PC-3 (cell line): Measurements from ENCODE around the gene MGARP. TPM values are rescaled to one million over a fixed set of nuclear protein-coding genes. Genes with fewer than 3 reads are reported as not detected.

Source experiments
- ATAC-seq: fragments of 200-7000 bp; cut with Tn5 transposase; 2 replicates; pipeline ENCODE4 v1.9.1; 2020; ENCODE audit warnings: mild to moderate bottlenecking, moderate library complexity
- BruUV-seq: library from RNA; stranded (reverse); fragments of 400-500 nt; replicated peaks from 2 replicates; lab custom pipeline; 2021; lab: Mats Ljungman, UMichigan
- CTCF ChIA-PET: fragments of 300-600 bp; sonication (Branson Sonifier 250); formaldehyde crosslinking; loops from one replicate; lab custom pipeline; 2022; ENCODE audit warnings: antibody characterized with exemption; lab: Charles Lee
- POLR2A ChIA-PET: fragments of 300-600 bp; sonication (Branson Sonifier 250); formaldehyde crosslinking; loops from one replicate; lab custom pipeline; 2022; ENCODE audit warnings: antibody characterized with exemption; ENCODE audit not compliant: unreplicated experiment; lab: Charles Lee
- DNase-seq: peaks from one replicate; pipeline ENCODE4 v3.0.0-alpha.2; 2015
- H2AFZ ChIP-seq: fragments of 300-600 bp; sonication (generic); 2 replicates; pipeline ENCODE4 v1.6.0; 2016; ENCODE audit warnings: antibody characterized with exemption, low read length
- H3F3A ChIP-seq: fragments of 300-600 bp; sonication (generic); one replicate; pipeline ENCODE4 v1.6.0; 2017; ENCODE audit warnings: antibody characterized with exemption, low read length, control low read depth, mild to moderate bottlenecking; ENCODE audit not compliant: unreplicated experiment
- H3K27ac ChIP-seq: fragments of 300-600 bp; sonication (generic); 2 replicates; pipeline ENCODE4 v1.5.1; 2016; ENCODE audit warnings: mild to moderate bottlenecking, low read length
- H3K27me3 ChIP-seq: fragments of 300-600 bp; sonication (generic); 2 replicates; pipeline ENCODE4 v1.6.1; 2016; ENCODE audit warnings: low read length, mixed read lengths
- H3K36me3 ChIP-seq: fragments of 300-600 bp; sonication (generic); 2 replicates; pipeline ENCODE4 v1.6.1; 2016; ENCODE audit warnings: low read depth, mixed run types, low read length, mixed read lengths
- H3K4me1 ChIP-seq: fragments of 300-600 bp; sonication (generic); 2 replicates; pipeline ENCODE4 v1.5.1; 2016; ENCODE audit warnings: low read length; ENCODE audit not compliant: insufficient read depth
- H3K4me2 ChIP-seq: fragments of 300-600 bp; sonication (generic); 2 replicates; pipeline ENCODE4 v1.6.0; 2016; ENCODE audit warnings: low read length
- H3K4me3 ChIP-seq: fragments of 300-600 bp; sonication (generic); 2 replicates; pipeline ENCODE4 v1.5.1; 2016; ENCODE audit warnings: mild to moderate bottlenecking, low read length, mixed read lengths
- H3K79me2 ChIP-seq: fragments of 300-600 bp; sonication (generic); 2 replicates; pipeline ENCODE4 v1.6.1; 2017; ENCODE audit warnings: low read length, mixed read lengths
- H3K9ac ChIP-seq: fragments of 300-600 bp; sonication (generic); 2 replicates; pipeline ENCODE4 v1.6.0; 2016; ENCODE audit warnings: mild to moderate bottlenecking, low read length
- H3K9me2 ChIP-seq: fragments of 300-600 bp; sonication (generic); replicated peaks from 2 replicates; pipeline ENCODE4 v1.6.1; 2016; ENCODE audit warnings: mixed run types, low read length, mixed read lengths
- H3K9me3 ChIP-seq: fragments of 300-600 bp; sonication (generic); 2 replicates; pipeline ENCODE4 v1.6.1; 2016; ENCODE audit warnings: low read length, mixed read lengths
- H4K20me1 ChIP-seq: fragments of 300-600 bp; sonication (generic); 2 replicates; pipeline ENCODE4 v1.6.1; 2016; ENCODE audit warnings: low read length, mixed read lengths
- EZH2 ChIP-seq: fragments of 300-600 bp; sonication (generic); IDR thresholded peaks from one replicate; pipeline ENCODE4 v1.6.1; 2017; ENCODE audit warnings: antibody characterized with exemption, mild to moderate bottlenecking, low read length; ENCODE audit not compliant: unreplicated experiment
- EZH2phosphoT487 ChIP-seq: fragments of 300-600 bp; sonication (generic); IDR thresholded peaks from 2 replicates; pipeline ENCODE4 v1.6.1; 2018; ENCODE audit warnings: mild to moderate bottlenecking, antibody characterized with exemption, low read length, borderline replicate concordance
- intact Hi-C: fragments of 100-400 bp; cut with micrococcal nuclease; formaldehyde crosslinking; loops from 2 replicates; pipeline ENCODE4 v1.9.0; 2023
- total RNA-seq: library from RNA; depleted of rRNA; stranded (reverse); fragments of >200 nt; gene quantifications from 2 replicates; pipeline ENCODE4 v1.2.3, GENCODE V29; 2014
- TF ChIP-seq, protein P1 (sequence below): fragments of 300-600 bp; sonication (generic); conservative IDR thresholded peaks from 2 replicates; pipeline ENCODE4 v1.5.1; 2017; ENCODE audit warnings: antibody characterized with exemption, low read depth, mild to moderate bottlenecking, low read length

The MGARP gene
- total RNA-seq, 1 experiment from 2014 or later = 0.33 TPM

GRCh38 chr4:139301113-139301820 is 21.2 kb upstream of the MGARP start, which contains the start of gene NAA15:
NAA15 (plus strand) TSS chr4:139301505; CDS start chr4:139301778, 273 bp downstream.
- H3K9me2 ChIP-seq = no peaks in the 10 kb centered on the region
- no TSS peak for BruUV-seq
- CTCF ChIA-PET = interaction anchor here (0.5 kb wide), 1 partner anchor 124 kb away, joined by 3 read pairs; the partner anchor contains the start of gene ELF2
- H3K4me1 ChIP-seq = peaks cover 31% of the 10 kb centered on the region
- H3K36me3 ChIP-seq = peaks cover 11% of the 10 kb centered on the region; the same call in 1 of the 2 replicates
- H3K9ac ChIP-seq = peak within 1 kb of the TSS; percentile 97
- ATAC-seq (peak; percentile 79), DNase-seq (peak; percentile 92)
- H3K27me3 ChIP-seq = no peaks in the 10 kb centered on the region
- POLR2A ChIA-PET = interaction anchor here (0.5 to 0.6 kb wide), 4 partner anchors 18 to 214 kb away, joined by 3 to 5 read pairs (median 4); no protein-coding TSS in a partner anchor
- intact Hi-C loops = loop anchor here (1.0 to 5.0 kb wide), 2 partner anchors 66 to 219 kb away; no protein-coding TSS in a partner anchor
- no peaks in the 10 kb centered on the region for H3K9me3 ChIP-seq
- TF ChIP-seq, protein P1, sequence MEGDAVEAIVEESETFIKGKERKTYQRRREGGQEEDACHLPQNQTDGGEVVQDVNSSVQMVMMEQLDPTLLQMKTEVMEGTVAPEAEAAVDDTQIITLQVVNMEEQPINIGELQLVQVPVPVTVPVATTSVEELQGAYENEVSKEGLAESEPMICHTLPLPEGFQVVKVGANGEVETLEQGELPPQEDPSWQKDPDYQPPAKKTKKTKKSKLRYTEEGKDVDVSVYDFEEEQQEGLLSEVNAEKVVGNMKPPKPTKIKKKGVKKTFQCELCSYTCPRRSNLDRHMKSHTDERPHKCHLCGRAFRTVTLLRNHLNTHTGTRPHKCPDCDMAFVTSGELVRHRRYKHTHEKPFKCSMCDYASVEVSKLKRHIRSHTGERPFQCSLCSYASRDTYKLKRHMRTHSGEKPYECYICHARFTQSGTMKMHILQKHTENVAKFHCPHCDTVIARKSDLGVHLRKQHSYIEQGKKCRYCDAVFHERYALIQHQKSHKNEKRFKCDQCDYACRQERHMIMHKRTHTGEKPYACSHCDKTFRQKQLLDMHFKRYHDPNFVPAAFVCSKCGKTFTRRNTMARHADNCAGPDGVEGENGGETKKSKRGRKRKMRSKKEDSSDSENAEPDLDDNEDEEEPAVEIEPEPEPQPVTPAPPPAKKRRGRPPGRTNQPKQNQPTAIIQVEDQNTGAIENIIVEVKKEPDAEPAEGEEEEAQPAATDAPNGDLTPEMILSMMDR = no peak
- TF ChIP-seq EZH2phosphoT487 (no peak), EZH2 (no peak)
- peak within 1 kb of the TSS; percentile 74 for H3K27ac ChIP-seq
- peak within 1 kb of the TSS; percentile 98 for H3K4me2 ChIP-seq
- peaks cover 32% of the 10 kb centered on the region for H4K20me1 ChIP-seq
- H3K4me3 ChIP-seq = peak within 1 kb of the TSS; percentile 99
- H3F3A ChIP-seq = peaks cover 4% of the 10 kb centered on the region
- peaks cover 65% of the 10 kb centered on the region for H3K79me2 ChIP-seq
- H2AFZ ChIP-seq = peak within 1 kb of the TSS; percentile 94

DNA sequence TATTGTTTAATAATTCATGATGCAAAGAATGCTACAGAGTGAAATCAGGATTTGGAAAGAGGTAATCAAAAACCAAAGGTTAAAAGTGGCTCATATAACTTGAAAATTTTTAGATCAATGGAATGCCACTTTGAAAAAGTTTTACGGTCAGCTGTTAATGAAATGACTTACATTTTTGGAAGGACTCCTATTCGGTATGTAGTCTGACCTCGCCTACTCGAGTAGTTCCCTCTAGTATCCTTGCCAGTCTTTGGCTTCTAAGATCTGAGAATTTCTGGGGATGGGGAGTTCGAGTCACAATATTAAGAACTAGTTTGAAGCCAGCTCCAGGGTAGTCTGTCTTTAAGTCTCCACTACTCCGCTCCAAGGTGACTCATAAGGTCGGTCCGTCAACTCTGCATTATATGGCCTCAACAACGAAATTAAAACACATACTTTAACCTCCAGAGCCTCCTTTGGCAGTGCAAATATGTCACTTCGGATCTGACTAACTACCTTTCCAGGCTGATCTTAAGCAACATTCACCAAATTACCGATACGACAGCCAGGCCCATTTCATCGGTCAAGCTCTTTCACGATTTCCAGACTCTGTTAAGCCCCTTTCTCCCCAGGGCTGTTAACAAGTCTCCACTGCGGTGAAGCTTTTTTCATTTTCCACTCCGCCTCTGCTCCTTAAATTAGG is 20.5 kb upstream of the MGARP start:
- ATAC-seq = peak; percentile 33
- TSS peak; percentile 69 for BruUV-seq

More for the DNA sequence above, 20.5 kb upstream of the MGARP start:
- Histone ChIP-seq H3K4me1 (peaks cover 36% of the 10 kb centered on the region), H3K27me3 (no peaks in the 10 kb centered on the region), H3K9ac (peak overlapping the region; percentile 97), H3K4me3 (peak overlapping the region; percentile 99), H3K9me2 (no peaks in the 10 kb centered on the region), H3K79me2 (peaks cover 58% of the 10 kb centered on the region), H4K20me1 (peaks cover 27% of the 10 kb centered on the region), H3K36me3 (peaks cover 11% of the 10 kb centered on the region; the same call in 1 of the 2 replicates), H2AFZ (peak overlapping the region; percentile 94), H3F3A (peaks cover 4% of the 10 kb centered on the region), H3K9me3 (no peaks in the 10 kb centered on the region), H3K27ac (peak overlapping the region; percentile 72), H3K4me2 (peak overlapping the region; percentile 98)
- peak; percentile 53 for DNase-seq
- POLR2A ChIA-PET = interaction anchor here (0.5 to 0.6 kb wide), 2 partner anchors 122 to 213 kb away, joined by 3 to 5 read pairs; no protein-coding TSS in a partner anchor
- TF ChIP-seq EZH2 (no peak), EZH2phosphoT487 (no peak)
- TF ChIP-seq, protein P1 = no peak
- intact Hi-C loops = loop anchor here (1.0 to 5.0 kb wide), 2 partner anchors 67 to 218 kb away; no protein-coding TSS in a partner anchor
- CTCF ChIA-PET = interaction anchor here (0.5 kb wide), 1 partner anchor 124 kb away, joined by 3 read pairs; the partner anchor contains the start of gene ELF2
